Prostate gland (tissue), 2 donors: ENCODE results near the gene FOXRED1. TPM values are rescaled to one million over a fixed set of nuclear protein-coding genes. Genes with fewer than 3 reads are reported as not detected.

Source experiments
- DNase-seq: peaks from one replicate; pipeline ENCODE4 v3.0.0-alpha.2; 2019; ENCODE audit warnings: low spot score
- H3K27ac ChIP-seq, 2 donors: fragments of 200-600 bp; sonication (generic); 2 replicates each; pipeline ENCODE4 v1.5.1; 2017 to 2019
- H3K27me3 ChIP-seq: fragments of 200-600 bp; sonication (generic); replicated peaks from 2 replicates; pipeline ENCODE4 v1.5.1; 2019; ENCODE audit not compliant: insufficient read depth
- H3K36me3 ChIP-seq, 2 donors: fragments of 200-600 bp; sonication (generic); 1 replicate in 1 of 2; 2 replicates in 1 of 2; pipeline versions ENCODE4 v1.5.1 to v1.8.1; 2017 to 2019
- H3K4me1 ChIP-seq: fragments of 200-600 bp; sonication (generic); replicated peaks from 2 replicates; pipeline ENCODE4 v1.5.1; 2019
- H3K4me3 ChIP-seq, 2 donors: fragments of 200-600 bp; sonication (generic); 2 replicates each; pipeline ENCODE4 v1.5.1; 2017 to 2019
- H3K9me3 ChIP-seq: fragments of 200-600 bp; sonication (generic); 2 replicates; pipeline ENCODE4 v1.5.1; 2017
- CTCF ChIP-seq, 4 experiments: fragments of 200-600 bp in 2 of 4; fragments of 450-650 bp in 2 of 4; sonication (generic) in 2 of 4; IDR thresholded peaks; 1 replicate in 3 of 4; 2 replicates in 1 of 4; pipeline ENCODE4 v1.5.1; 2016 to 2019; ENCODE audit warnings: antibody characterized with exemption in 4 of 4, mild to moderate bottlenecking in 2 of 4, moderate library complexity in 2 of 4
- POLR2A ChIP-seq: fragments of 450-650 bp; IDR thresholded peaks from one replicate; pipeline ENCODE4 v1.6.1; 2016; ENCODE audit warnings: antibody characterized with exemption, mild to moderate bottlenecking
- POLR2AphosphoS5 ChIP-seq: sonication (generic); formaldehyde crosslinking; IDR thresholded peaks from one replicate; pipeline ENCODE4 v1.6.1; 2017; ENCODE audit warnings: antibody characterized with exemption
- WGBS: methylation state at CpG from one replicate; pipeline ENCODE4 v1.1.5; 2018; 5-methylcytosine and 5-hydroxymethylcytosine counted together
- intact Hi-C: fragments of 100-400 bp; cut with DNase I; formaldehyde crosslinking; loops from one replicate; pipeline ENCODE4 v1.14.2; 2022
- total RNA-seq, 2 donors: library from RNA; depleted of rRNA; stranded (reverse); fragments of >200 nt; gene quantifications; one replicate each; pipeline ENCODE4 v1.1.0, GENCODE V29; 2016

The FOXRED1 gene
- total RNA-seq, 2 donors from 2014 or later, result 23.9 to 44.0 TPM

GRCh38 chr11:126279191-126279590 lies 10.2 kb downstream of the FOXRED1 start:
- TF ChIP-seq POLR2A, result no peak
- TF ChIP-seq CTCF (IDR thresholded peaks at IDR 0.05), result no peak
- TF ChIP-seq POLR2AphosphoS5, result no peak
- 74% methylated on average over 8 of the region's 8 CpGs for WGBS
- intact Hi-C loops, result no loop called here

GRCh38 chr11:126280595-126280994 lies 11.6 kb downstream of the FOXRED1 start:
- Histone ChIP-seq H3K27ac (no peak overlapping the region), H3K36me3 (no peaks in the 10 kb centered on the region), H3K4me3 (no peak overlapping the region), H3K27me3 (no peaks in the 10 kb centered on the region), H3K9me3 (no peaks in the 10 kb centered on the region), H3K4me1 (no peaks in the 10 kb centered on the region)
- intact Hi-C loops, result no loop called here
- no peak for DNase-seq
- 82% methylated on average over 5 of the region's 5 CpGs for WGBS
- no peak for TF ChIP-seq POLR2A

More at GRCh38 chr11:126279191-126279590, 10.2 kb downstream of the FOXRED1 start:
- Histone ChIP-seq H3K9me3 (no peaks in the 10 kb centered on the region), H3K36me3 (no peaks in the 10 kb centered on the region), H3K27ac (no peak overlapping the region), H3K4me3 (no peak overlapping the region), H3K27me3 (no peaks in the 10 kb centered on the region), H3K4me1 (no peaks in the 10 kb centered on the region)
- no peak for DNase-seq

GRCh38 chr11:126281245-126281644 lies 12.3 kb downstream of the FOXRED1 start:
- TF ChIP-seq CTCF (IDR thresholded peaks at IDR 0.05), result no peak
- TF ChIP-seq POLR2AphosphoS5, result no peak
- TF ChIP-seq POLR2A, result no peak
- intact Hi-C loops, result no loop called here
- H3K27me3 ChIP-seq, result no peaks in the 10 kb centered on the region

GRCh38 chr11:126281666-126282175 lies 12.8 kb downstream of the FOXRED1 start:
- no peak overlapping the region for H3K4me3 ChIP-seq
- no peaks in the 10 kb centered on the region for H3K27me3 ChIP-seq
- H3K9me3 ChIP-seq, result no peaks in the 10 kb centered on the region
- H3K4me1 ChIP-seq, result no peaks in the 10 kb centered on the region
- H3K27ac ChIP-seq, result peak overlapping the region in 1 of 2 donors; percentile 89
- TF ChIP-seq POLR2A (no peak), CTCF (IDR thresholded peaks at IDR 0.05) (no peak), POLR2AphosphoS5 (no peak)
- WGBS, result 93% methylated on average over 10 of the region's 10 CpGs
- DNase-seq, result no peak
- no peaks in the 10 kb centered on the region for H3K36me3 ChIP-seq
- intact Hi-C loops, result no loop called here

More at GRCh38 chr11:126281245-126281644, 12.3 kb downstream of the FOXRED1 start:
- H3K27ac ChIP-seq, result no peak overlapping the region
- 75% methylated on average over 6 of the region's 6 CpGs for WGBS
- H3K36me3 ChIP-seq, result no peaks in the 10 kb centered on the region
- DNase-seq, result no peak
- H3K4me3 ChIP-seq, result no peak overlapping the region
- no peaks in the 10 kb centered on the region for H3K4me1 ChIP-seq
- H3K9me3 ChIP-seq, result no peaks in the 10 kb centered on the region

- peak overlapping the region; percentile 89 to 90 for H3K27ac ChIP-seq
- no peaks in the 10 kb centered on the region for H3K27me3 ChIP-seq
- intact Hi-C loops, result no loop called here
- peak; percentile 24 for DNase-seq
- peak overlapping the region; percentile 60 to 66 for H3K4me3 ChIP-seq
- WGBS, result under 1% methylated on average over 15 of the region's 15 CpGs
- TF ChIP-seq CTCF (IDR thresholded peaks at IDR 0.05) (no peak), POLR2AphosphoS5 (no peak), POLR2A (no peak)
- H3K36me3 ChIP-seq, result no peaks in the 10 kb centered on the region
- H3K4me1 ChIP-seq, result no peaks in the 10 kb centered on the region
- no peaks in the 10 kb centered on the region for H3K9me3 ChIP-seq
These were observed 13.4 kb downstream of the FOXRED1 start for GRCh38 chr11:126282361-126282735.
